NT2/D1 (cell line): ENCODE measurements around the gene KCNQ1.

Experiments used
- YY1 ChIP-seq: IDR thresholded peaks from 2 replicates; pipeline ENCODE4 v1.6.1; 2011; ENCODE audit not compliant: insufficient read length, insufficient read depth
- ZNF274 ChIP-seq: IDR thresholded peaks from 2 replicates; pipeline ENCODE4 v1.6.1; 2011; ENCODE audit warnings: mild to moderate bottlenecking, low read depth, low read length

DNA sequence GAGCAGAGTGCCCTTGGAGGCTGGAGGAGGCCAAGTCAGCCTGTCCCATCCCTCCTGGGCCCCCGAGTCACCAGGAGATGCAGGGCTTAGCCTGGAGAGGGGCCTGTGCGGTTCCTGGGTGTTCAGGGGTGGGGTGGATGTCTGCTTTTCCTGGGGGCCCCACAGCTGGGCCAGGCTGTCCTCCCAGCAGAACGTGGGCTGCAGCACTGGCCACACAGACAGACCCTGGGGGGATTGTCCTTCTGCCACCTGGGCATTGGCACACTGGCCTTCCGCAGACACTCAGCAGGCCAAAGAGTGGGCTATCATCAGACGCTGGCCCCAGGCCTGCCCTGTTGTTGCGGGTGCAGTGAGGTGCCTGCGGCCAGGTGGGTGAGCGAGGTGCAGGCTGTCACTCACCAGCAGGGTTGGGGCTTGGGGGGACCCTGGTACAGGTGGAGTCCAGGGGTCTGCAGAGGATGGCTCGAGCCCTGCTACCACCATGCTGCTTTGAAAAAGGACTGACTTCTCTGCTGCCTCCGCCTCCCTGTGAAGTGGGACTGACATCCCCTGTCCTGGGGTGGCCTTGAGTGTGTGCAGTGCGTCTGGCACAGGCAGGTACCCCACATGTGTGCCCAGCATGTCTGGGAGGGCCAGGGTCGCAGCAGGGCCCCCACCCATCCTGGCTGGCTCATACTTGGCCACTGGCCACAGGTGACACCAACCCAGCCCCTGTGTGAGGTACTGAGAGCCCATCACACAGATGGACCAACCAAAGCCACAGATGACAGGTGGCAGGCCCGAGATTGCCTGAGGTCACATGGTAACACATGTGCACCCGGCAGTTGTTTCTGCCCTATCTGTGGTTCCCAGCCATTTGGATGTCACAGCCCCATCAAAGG, 294.0 kb downstream of the KCNQ1 start:
- TF ChIP-seq YY1 = no peak
- TF ChIP-seq ZNF274 = no peak
